Right renal cortex interstitium (tissue), 3 donors: ENCODE data around the gene EVA1C. TPM values are rescaled to one million over a fixed set of nuclear protein-coding genes. Genes with fewer than 3 reads are reported as not detected.
"Not testable (repeated sequence)": the region's sequence is repeated elsewhere in the genome, so short reads cannot be mapped to it uniquely, and the experiment has no call there.

Experiments
- DNase-seq, 3 donors: peaks; one replicate each; pipeline ENCODE4 v3.0.0-alpha.2; 2013; ENCODE audit warnings: low read depth in 3 of 3, low spot score in 2 of 3
- polyA plus RNA-seq, 3 donors: library from polyadenylated mRNA; unstranded; fragments of 120-200 nt; gene quantifications; one replicate each; pipeline ENCODE4 v1.2.1, GENCODE V29; 2013; ENCODE audit not compliant: insufficient read length in 3 of 3

EVA1C gene
- polyA plus RNA-seq, 3 donors, result 2.4 to 3.1 (median 2.5) TPM

DNA sequence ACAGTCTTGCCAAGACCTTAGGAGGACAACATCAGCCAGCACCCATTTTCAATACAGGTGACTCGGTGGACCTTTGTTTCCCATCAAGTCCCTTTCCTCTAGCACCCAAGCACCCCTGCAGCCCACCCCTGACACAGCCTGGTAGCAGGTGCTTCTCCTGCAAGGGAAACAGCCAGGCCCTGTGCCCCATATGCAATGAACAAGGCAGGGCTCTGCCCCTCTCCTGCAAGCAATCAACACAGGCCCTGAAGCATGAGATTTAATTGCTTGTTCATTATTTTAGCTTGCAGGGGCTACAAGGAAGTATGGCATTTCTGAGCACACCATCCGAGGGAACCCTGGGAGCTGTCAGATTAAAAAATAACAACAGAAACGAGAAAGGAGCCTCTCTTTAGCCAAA, 137.4 kb downstream of the EVA1C start:
- no peak for DNase-seq

GRCh38 chr21:32554832-32555638, 142.5 kb downstream of the EVA1C start:
- DNase-seq, result no peak

DNA sequence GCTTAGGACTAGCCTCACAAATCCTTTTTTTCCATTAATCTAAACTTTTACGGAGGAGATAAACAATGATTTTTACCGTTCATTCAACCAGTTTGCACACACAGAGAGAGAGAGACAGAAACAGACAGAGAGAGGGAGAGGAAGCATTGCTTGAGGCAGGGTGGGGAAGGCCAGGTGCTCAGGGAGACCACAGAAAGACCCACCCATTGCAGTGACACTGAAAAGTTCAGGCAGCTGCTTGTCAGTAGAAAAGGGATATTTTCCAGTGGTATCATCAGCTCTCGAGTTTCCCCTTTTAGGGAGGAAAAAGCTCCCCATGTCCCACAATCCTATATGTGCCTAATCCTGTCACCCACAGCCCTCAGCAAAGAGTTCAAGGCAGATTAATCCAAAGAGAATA, 145.6 kb downstream of the EVA1C start:
- DNase-seq, result no peak

DNA sequence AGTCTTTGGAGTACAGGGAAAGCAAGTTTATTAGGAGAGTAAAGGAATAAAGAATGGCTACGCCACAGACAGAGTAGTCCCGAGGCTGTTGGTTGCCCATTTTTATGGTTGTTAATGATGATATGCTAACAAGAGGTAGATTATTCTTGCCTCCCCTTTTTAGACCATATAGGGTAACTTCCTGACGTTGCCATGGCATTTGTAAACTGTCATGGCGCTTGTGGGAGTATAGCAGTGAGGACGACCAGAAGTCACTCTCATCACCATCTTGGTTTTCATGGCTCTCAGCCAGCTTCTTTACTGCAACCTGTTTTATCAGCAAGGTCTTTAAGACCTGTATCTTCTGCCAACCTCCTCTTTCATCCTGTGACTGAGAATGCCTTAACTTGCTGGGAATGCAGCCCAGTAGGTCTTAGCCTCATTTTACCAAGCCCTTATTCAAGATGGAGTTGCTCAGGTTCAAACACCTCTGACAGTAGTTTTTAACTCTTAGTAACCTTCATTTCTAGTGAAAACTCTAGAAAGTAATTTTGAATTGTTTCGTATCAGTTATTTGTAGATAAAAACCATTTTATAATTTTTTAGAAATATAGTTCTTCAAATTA, 146.6 kb downstream of the EVA1C start:
- DNase-seq, result no peak

DNA sequence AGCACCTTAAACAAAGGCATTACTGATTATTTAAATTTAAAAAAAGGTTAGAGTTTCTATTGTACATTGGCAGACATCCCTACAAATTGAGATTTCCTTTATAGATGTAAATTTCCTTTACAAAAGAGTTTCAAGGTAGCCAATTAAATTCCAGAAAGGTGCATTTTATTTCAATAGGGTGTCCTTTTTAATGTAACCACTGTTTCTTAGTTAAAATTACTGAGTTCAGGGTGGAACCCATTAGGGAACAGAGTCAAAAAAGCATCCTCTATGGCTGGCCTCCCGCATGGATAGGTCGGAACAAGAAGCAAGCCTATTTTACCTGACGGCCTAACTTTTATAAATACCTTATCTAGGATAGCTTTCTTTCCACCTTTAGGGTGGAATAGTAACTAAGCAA, 148.4 kb downstream of the EVA1C start:
- DNase-seq, result no peak

DNA sequence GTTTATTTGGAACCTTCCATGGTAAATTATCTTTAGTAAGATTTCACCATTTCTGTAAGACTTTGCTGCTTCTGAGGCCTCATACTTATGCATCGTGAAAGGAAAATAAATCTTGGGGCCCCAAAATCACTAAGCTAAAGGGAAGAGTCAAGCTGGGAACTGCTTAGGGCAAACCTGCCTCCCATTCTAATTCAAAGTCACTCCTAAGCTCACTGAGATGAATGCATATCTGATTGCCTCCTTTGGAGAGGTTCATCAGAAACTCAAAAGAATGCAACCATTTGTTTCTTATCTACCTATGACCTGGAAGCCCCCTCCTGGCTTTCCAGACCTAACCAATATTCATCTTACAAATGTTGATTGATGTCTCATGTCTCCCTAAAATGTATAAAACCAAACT, 149.0 kb downstream of the EVA1C start:
- not testable (repeated sequence) for DNase-seq

GRCh38 chr21:32562426-32562825, 149.9 kb downstream of the EVA1C start:
- DNase-seq, result no peak

DNA sequence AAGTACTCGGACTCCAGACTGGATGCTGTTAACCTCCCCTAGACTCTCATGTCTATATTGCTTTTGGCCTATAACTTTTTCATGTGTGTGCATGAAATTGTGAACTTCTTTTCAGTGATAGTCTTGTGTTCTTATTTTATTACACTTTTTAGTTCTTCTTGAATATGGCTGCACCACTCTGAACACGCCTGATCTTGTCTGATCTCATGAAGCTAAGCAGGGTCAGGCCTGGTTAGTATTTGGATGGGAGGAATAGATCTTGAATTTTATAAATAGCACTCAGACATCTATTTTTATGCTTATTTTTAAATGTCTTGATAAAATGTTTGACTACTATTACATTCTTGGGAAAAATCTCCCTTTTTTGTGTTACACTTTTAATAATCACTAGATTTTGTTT, 150.4 kb downstream of the EVA1C start:
- DNase-seq, result no peak

Other genes with a start within 250 kb of the EVA1C start
- 10 to 100 TPM; 23.4 to 25.3 (median 24.1) TPM for gene MIS18A, start 133.7 kb upstream of the EVA1C start, polyA plus RNA-seq
- not detected for gene MRAP, start 113.9 kb upstream of the EVA1C start, polyA plus RNA-seq
- 10 to 100 TPM in 2 of 3 donors, 1 to 10 TPM in 1; 10.0 to 10.7 (median 10.7) TPM for gene URB1, start 19.7 kb upstream of the EVA1C start, polyA plus RNA-seq
- 1 to 10 TPM; 1.2 to 1.9 (median 1.5) TPM for gene TCP10L, start 172.8 kb downstream of the EVA1C start, polyA plus RNA-seq
- 10 to 100 TPM; 57.7 to 63.1 (median 62.2) TPM for gene CFAP298, start 199.7 kb downstream of the EVA1C start, polyA plus RNA-seq